Endodermal cell (in vitro differentiated cells): ENCODE measurements around the gene TPX2. TPM values are rescaled to one million over a fixed set of nuclear protein-coding genes. Genes with fewer than 3 reads are reported as not detected.

Experiments used
- DNase-seq: peaks from one replicate; pipeline ENCODE4 v3.0.0-alpha.2; 2017
- H3K27ac ChIP-seq: 2 replicates; pipeline ENCODE4 v1.5.1; 2013; ENCODE audit warnings: mild to moderate bottlenecking, low read depth, low read length, moderate library complexity
- H3K27me3 ChIP-seq: 2 replicates; pipeline ENCODE4 v1.6.1; 2013; ENCODE audit warnings: mild to moderate bottlenecking, low read length, moderate library complexity; ENCODE audit not compliant: insufficient read depth, control insufficient read depth, poor library complexity, severe bottlenecking
- H3K36me3 ChIP-seq: 2 replicates; pipeline ENCODE4 v1.7.0; 2013; ENCODE audit warnings: mild to moderate bottlenecking, low read length, moderate library complexity; ENCODE audit not compliant: control insufficient read depth, insufficient read depth
- H3K4me1 ChIP-seq: one replicate; pipeline ENCODE4 v1.7.0; 2013; ENCODE audit warnings: low read length; ENCODE audit not compliant: control insufficient read depth, insufficient read depth
- H3K4me3 ChIP-seq: 2 replicates; pipeline ENCODE4 v1.5.1; 2013; ENCODE audit warnings: mild to moderate bottlenecking, low read length, moderate library complexity
- H3K9ac ChIP-seq: 2 replicates; pipeline ENCODE4 v1.6.1; 2013; ENCODE audit warnings: mild to moderate bottlenecking, low read length, moderate library complexity; ENCODE audit not compliant: poor library complexity, severe bottlenecking; ENCODE audit errors: extremely low read depth
- H3K9me3 ChIP-seq: 2 replicates; pipeline ENCODE4 v1.6.1; 2013; ENCODE audit warnings: mild to moderate bottlenecking, low read length, moderate library complexity; ENCODE audit not compliant: control insufficient read depth
- H3K27ac Mint-ChIP-seq: 2 replicates; pipeline ENCODE4 v1.8.0; 2020; ENCODE audit warnings: mixed read lengths
- H3K27me3 Mint-ChIP-seq: 2 replicates; pipeline ENCODE4 v1.8.0; 2021; ENCODE audit warnings: mild to moderate bottlenecking, mixed read lengths; ENCODE audit not compliant: insufficient read depth
- H3K36me3 Mint-ChIP-seq: 2 replicates; pipeline ENCODE4 v1.8.0; 2020; ENCODE audit warnings: low read depth, mixed read lengths
- H3K4me1 Mint-ChIP-seq: 2 replicates; pipeline ENCODE4 v1.8.0; 2020; ENCODE audit warnings: mixed read lengths
- H3K4me3 Mint-ChIP-seq: 2 replicates; pipeline ENCODE4 v1.8.0; 2020; ENCODE audit warnings: mild to moderate bottlenecking, moderate library complexity, mixed read lengths
- H3K9me3 Mint-ChIP-seq: 2 replicates; pipeline ENCODE4 v1.8.0; 2020; ENCODE audit warnings: mild to moderate bottlenecking, mixed read lengths
- WGBS, 2 experiments: methylation state at CpG; one replicate each; pipeline versions ENCODE4 v1.1.5 to v1.1.7; 2013; ENCODE audit warnings: missing lambda C conversion rate in 2 of 2, mixed read lengths in 1 of 2; ENCODE audit not compliant: insufficient coverage in 1 of 2, insufficient read length in 1 of 2; 5-methylcytosine and 5-hydroxymethylcytosine counted together
- total RNA-seq, 2 donors: library from RNA; stranded (reverse); fragmentation: NEBNext Ultra II Directional in 1 of 2; extraction: Animal tissue kit (Norgen Biotek cat#: 25700) in 1 of 2; gene quantifications; 2 replicates in 1 of 2; 3 replicates in 1 of 2; pipeline ENCODE4 v1.2.1, GENCODE V29; 2021
- TF ChIP-seq, protein P1 (sequence below): fragments of 200-600 bp; sonication (generic); conservative IDR thresholded peaks from 2 replicates; pipeline ENCODE4 v1.5.0; 2021; ENCODE audit warnings: antibody characterized with exemption, mild to moderate bottlenecking

TPX2 gene
- total RNA-seq, 2 donors from 2014 or later, result 108 to 118 TPM

DNA sequence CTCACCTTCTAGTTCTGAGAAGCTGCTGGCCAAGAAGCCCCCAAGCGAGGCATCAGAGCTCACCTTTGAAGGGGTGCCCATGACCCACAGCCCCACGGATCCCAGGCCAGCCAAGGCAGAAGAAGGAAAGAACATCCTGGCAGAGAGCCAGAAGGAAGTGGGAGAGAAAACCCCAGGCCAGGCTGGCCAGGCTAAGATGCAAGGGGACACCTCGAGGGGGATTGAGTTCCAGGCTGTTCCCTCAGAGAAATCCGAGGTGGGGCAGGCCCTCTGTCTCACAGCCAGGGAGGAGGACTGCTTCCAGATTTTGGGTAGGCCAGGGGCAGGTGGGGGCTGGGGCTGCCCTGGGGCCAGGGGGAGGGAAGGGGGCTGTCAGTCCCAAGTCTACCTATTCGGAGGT, 82.3 kb downstream of the TPX2 start:
- Histone ChIP-seq H3K9me3 (no peaks in the 10 kb centered on the region), H3K27ac (no peak overlapping the region), H3K4me1 (peaks cover 7% of the 10 kb centered on the region), H3K4me3 (no peak overlapping the region), H3K9ac (no peak overlapping the region), H3K36me3 (no peaks in the 10 kb centered on the region), H3K27me3 (no peaks in the 10 kb centered on the region)
- DNase-seq, result no peak
- peaks cover 3% of the 10 kb centered on the region for H3K27me3 Mint-ChIP-seq
- no peaks in the 10 kb centered on the region for H3K9me3 Mint-ChIP-seq
- no peak overlapping the region for H3K4me3 Mint-ChIP-seq
- H3K36me3 Mint-ChIP-seq, result no peaks in the 10 kb centered on the region
- WGBS, 2 experiments, result 83 to 100% methylated on average over 2 to 5 of the region's 5 CpGs
- TF ChIP-seq, protein P1, sequence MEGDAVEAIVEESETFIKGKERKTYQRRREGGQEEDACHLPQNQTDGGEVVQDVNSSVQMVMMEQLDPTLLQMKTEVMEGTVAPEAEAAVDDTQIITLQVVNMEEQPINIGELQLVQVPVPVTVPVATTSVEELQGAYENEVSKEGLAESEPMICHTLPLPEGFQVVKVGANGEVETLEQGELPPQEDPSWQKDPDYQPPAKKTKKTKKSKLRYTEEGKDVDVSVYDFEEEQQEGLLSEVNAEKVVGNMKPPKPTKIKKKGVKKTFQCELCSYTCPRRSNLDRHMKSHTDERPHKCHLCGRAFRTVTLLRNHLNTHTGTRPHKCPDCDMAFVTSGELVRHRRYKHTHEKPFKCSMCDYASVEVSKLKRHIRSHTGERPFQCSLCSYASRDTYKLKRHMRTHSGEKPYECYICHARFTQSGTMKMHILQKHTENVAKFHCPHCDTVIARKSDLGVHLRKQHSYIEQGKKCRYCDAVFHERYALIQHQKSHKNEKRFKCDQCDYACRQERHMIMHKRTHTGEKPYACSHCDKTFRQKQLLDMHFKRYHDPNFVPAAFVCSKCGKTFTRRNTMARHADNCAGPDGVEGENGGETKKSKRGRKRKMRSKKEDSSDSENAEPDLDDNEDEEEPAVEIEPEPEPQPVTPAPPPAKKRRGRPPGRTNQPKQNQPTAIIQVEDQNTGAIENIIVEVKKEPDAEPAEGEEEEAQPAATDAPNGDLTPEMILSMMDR, result no peak
- H3K27ac Mint-ChIP-seq, result no peak overlapping the region
- H3K4me1 Mint-ChIP-seq, result peaks cover 2% of the 10 kb centered on the region

DNA sequence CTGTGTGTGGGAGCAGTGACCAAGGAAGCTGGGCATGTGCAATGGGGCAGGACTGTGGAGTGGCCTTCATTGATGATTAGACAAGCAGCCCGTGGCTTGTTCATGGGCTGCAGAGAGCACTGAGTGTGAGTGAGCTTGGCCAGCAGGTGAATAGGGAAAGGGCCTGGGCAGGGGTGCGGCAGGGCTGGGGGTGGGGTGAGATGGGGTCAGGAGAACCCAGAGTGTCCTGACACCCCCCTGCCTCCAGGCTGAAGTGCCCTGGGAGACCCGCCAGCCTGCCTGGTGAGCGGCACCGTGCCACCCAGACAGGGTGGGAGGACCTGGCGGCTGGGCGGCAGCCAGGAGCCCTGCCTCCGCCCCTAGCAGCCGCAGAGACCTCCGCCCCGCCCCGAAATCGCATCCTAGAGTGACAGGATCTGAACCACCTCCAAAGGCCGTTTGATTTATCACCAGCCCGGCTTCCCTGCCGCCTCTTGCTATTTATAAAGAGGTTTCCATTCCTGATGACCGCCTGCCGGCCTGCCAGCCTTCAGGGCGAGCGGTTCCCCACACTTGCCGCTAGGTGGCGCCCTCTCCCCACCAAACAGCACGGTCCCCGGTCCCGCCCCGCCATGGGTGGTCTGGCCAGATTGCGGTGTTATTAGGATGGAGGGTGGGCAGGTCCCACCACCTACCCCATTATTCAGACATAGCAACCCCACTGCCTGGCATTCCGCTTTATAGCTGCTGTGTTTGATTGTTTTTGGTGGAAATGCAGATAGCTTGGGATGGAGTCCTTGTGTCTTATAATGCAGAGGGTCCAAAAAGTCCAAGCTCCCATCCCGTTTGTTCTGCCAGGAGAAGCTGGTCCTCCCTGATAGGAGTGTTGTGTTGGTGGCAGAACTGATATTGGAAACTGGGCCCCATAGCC, 83.6 kb downstream of the TPX2 start:
- Histone ChIP-seq H3K9me3 (no peaks in the 10 kb centered on the region), H3K4me1 (peaks cover 7% of the 10 kb centered on the region), H3K27ac (no peak overlapping the region), H3K4me3 (no peak overlapping the region), H3K27me3 (no peaks in the 10 kb centered on the region), H3K9ac (no peak overlapping the region), H3K36me3 (no peaks in the 10 kb centered on the region)
- H3K4me1 Mint-ChIP-seq, result peaks cover 2% of the 10 kb centered on the region
- TF ChIP-seq, protein P1, result peak; percentile 100
- H3K36me3 Mint-ChIP-seq, result no peaks in the 10 kb centered on the region
- no peak overlapping the region for H3K27ac Mint-ChIP-seq
- 28 to 33% methylated on average over 14 to 24 of the region's 29 CpGs for WGBS, 2 experiments
- no peaks in the 10 kb centered on the region for H3K9me3 Mint-ChIP-seq
- no peak overlapping the region for H3K4me3 Mint-ChIP-seq
- DNase-seq, result peak; percentile 96
- peaks cover 3% of the 10 kb centered on the region for H3K27me3 Mint-ChIP-seq

DNA sequence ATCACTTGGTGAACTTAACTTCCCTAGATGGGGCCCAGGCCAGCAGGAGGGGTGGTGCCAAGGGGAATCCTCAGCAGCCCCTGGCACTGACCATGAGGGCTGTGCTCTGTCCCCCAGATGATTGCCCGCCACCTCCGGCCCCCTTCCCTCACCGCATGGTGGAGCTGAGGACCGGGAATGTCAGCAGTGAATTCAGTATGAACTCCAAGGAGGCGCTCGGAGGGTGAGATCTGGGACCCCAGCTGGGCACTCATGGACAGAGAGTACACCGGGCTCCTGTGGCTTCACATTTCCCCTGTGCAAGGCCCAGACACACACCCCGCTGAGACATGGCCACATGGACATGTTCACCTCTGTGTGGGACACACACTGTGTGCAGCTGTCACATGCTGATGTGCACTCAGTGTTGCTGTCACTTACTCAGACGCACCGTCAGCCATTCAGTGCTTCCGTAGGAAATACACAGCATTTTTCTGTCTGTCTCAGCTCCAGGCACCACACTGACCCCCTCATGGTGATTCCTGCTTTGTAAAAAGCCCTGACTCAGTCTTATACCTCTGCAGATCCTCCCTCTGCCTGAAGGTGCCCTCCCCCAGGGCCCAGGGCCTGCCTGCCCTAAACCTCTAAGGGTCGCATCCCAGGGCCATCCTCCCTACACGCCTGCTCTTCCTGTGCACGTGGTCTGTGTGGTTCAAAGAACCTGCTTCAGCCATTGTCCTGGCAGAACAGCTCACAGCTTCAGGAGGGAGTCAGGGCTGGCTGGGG, 84.5 kb downstream of the TPX2 start:
- no peaks in the 10 kb centered on the region for H3K36me3 Mint-ChIP-seq
- DNase-seq, result peak; percentile 55
- no peaks in the 10 kb centered on the region for H3K36me3 ChIP-seq
- no peak overlapping the region for H3K4me3 Mint-ChIP-seq
- no peaks in the 10 kb centered on the region for H3K9me3 ChIP-seq
- 79 to 86% methylated on average over 14 of the region's 14 CpGs for WGBS, 2 experiments
- no peaks in the 10 kb centered on the region for H3K27me3 ChIP-seq
- peaks cover 7% of the 10 kb centered on the region for H3K4me1 ChIP-seq
- H3K27ac ChIP-seq, result no peak overlapping the region
- TF ChIP-seq, protein P1, result no peak
- no peak overlapping the region for H3K27ac Mint-ChIP-seq
- peaks cover 3% of the 10 kb centered on the region for H3K27me3 Mint-ChIP-seq
- no peak overlapping the region for H3K4me3 ChIP-seq
- peaks cover 2% of the 10 kb centered on the region for H3K4me1 Mint-ChIP-seq
- H3K9ac ChIP-seq, result no peak overlapping the region
- no peaks in the 10 kb centered on the region for H3K9me3 Mint-ChIP-seq
